ENCODE results near the gene MYL4.
"Not testable (repeated sequence)": the region's sequence is repeated elsewhere in the genome, so short reads cannot be mapped to it uniquely, and the experiment has no call there.

- TF ChIP-seq POLR2AphosphoS5, POLR2A, SPI1, TAF1 (IDR thresholded peaks at IDR 0.05; ENCODE audit: low read depth, low read length): not testable (repeated sequence)
Observed at GRCh38 chr17:47224077-47224476, 14.9 kb downstream of the MYL4 start.
